Sigmoid colon (tissue), 4 donors: ENCODE measurements around the gene GPRC5B.

Experiments used
- CTCF ChIP-seq, 4 experiments: fragments of 450-650 bp in 3 of 4; fragments of 200-600 bp in 1 of 4; IDR thresholded peaks; one replicate each; pipeline ENCODE4 v1.5.1; 2016 to 2019; ENCODE audit warnings: antibody characterized with exemption in 4 of 4, mild to moderate bottlenecking in 3 of 4, moderate library complexity in 2 of 4
- EP300 ChIP-seq, 4 donors: sonication (generic); formaldehyde crosslinking; IDR thresholded peaks; one replicate each; pipeline ENCODE4 v1.6.1; 2017; ENCODE audit warnings: antibody characterized with exemption in 4 of 4

GRCh38 chr16:19848756-19849155 lies 35.9 kb downstream of the GPRC5B start:
- TF ChIP-seq EP300 (IDR thresholded peaks at IDR 0.05) (no peak), CTCF (IDR thresholded peaks at IDR 0.05) (no peak)
